B cell (primary cell): ENCODE data around the gene BMERB1.

Source experiments
- EZH2 ChIP-seq: IDR thresholded peaks from 2 replicates; pipeline ENCODE4 v1.6.1; 2012; ENCODE audit warnings: borderline replicate concordance, low read depth, mild to moderate bottlenecking, moderate library complexity, low read length; ENCODE audit not compliant: insufficient read depth, poor library complexity, severe bottlenecking
- TF ChIP-seq, protein P1 (sequence below): fragments of 200-600 bp; IDR thresholded peaks from one replicate; pipeline ENCODE4 v1.8.0; 2022; ENCODE audit warnings: antibody characterized with exemption, mild to moderate bottlenecking

DNA sequence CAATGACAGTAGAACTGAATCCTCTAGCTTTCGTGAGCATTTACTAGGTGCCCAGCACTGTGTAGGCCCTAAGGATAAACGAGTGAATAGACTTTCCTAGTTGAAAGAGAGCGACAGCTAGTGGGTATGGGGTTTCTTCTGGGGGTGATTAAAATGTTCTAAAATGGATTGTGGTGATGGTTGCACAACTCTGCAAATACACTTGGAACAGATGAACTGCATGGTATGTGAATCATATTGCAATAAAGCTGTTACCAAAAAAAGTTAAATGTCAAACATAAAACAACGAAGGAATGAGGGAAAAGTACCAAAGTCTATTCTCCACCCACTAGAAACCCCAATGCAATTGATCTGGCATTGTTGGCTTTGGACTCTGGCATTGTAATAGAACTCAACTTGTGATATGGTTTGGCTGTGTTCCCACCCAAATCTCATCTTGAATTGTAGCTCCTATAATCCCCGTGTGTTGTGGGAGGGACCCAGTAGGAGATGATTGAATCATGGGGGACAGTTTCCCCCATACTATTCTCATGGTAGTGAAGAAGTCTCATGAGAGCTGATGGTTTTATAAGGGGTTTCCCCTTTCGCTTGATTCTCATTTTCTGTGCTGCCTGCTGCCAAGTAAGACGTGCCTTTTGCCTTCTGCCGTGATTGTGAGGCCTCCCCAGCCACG lies 138.1 kb downstream of the BMERB1 start:
- TF ChIP-seq, protein P1, sequence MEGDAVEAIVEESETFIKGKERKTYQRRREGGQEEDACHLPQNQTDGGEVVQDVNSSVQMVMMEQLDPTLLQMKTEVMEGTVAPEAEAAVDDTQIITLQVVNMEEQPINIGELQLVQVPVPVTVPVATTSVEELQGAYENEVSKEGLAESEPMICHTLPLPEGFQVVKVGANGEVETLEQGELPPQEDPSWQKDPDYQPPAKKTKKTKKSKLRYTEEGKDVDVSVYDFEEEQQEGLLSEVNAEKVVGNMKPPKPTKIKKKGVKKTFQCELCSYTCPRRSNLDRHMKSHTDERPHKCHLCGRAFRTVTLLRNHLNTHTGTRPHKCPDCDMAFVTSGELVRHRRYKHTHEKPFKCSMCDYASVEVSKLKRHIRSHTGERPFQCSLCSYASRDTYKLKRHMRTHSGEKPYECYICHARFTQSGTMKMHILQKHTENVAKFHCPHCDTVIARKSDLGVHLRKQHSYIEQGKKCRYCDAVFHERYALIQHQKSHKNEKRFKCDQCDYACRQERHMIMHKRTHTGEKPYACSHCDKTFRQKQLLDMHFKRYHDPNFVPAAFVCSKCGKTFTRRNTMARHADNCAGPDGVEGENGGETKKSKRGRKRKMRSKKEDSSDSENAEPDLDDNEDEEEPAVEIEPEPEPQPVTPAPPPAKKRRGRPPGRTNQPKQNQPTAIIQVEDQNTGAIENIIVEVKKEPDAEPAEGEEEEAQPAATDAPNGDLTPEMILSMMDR, result no peak
- TF ChIP-seq EZH2, result no peak
